ENCODE results near the gene VDR.
A peak's percentile ranks its signal among the peaks of the same experiment; 100 is the strongest.

The VDR gene

GRCh38 chr12:47935184-47935583 lies 30.4 kb upstream of the VDR start:
- H3K4me3 ChIP-seq: no peak overlapping the region
- H3K27ac ChIP-seq: peak overlapping the region in 1 of 21 experiments; percentile 17

- Histone ChIP-seq H3K27ac (no peak overlapping the region), H3K4me3 (no peak overlapping the region)
These were observed 26.4 kb upstream of the VDR start for GRCh38 chr12:47931187-47931586.

- H3K27ac ChIP-seq: no peak overlapping the region
- H3K4me3 ChIP-seq: no peak overlapping the region
These were observed 25.8 kb upstream of the VDR start for GRCh38 chr12:47930634-47931033.

GRCh38 chr12:47927346-47927745 lies 22.6 kb upstream of the VDR start:
- Histone ChIP-seq H3K4me3 (no peak overlapping the region), H3K27ac (no peak overlapping the region)

DNA sequence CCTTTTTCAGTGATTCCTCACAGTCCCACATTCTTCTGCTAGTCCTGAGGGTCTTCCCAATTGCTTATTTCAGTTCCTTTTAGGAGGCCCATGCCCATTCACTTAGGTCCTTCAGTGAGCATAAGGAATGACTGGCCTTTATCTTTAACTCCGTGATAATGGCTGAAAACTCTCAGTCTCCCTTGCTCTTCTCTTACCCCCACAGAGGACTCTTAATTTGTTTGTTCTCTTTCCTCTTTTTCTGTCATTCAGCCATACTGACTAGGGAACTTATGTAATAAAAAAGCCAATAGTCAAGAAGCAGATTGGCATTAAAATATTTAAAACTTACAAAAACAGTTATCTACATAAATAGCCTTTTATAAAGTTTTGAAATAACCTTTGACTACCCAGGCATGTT lies 17.1 kb upstream of the VDR start:
- no peak overlapping the region for H3K27ac ChIP-seq
- no peak overlapping the region for H3K4me3 ChIP-seq

DNA sequence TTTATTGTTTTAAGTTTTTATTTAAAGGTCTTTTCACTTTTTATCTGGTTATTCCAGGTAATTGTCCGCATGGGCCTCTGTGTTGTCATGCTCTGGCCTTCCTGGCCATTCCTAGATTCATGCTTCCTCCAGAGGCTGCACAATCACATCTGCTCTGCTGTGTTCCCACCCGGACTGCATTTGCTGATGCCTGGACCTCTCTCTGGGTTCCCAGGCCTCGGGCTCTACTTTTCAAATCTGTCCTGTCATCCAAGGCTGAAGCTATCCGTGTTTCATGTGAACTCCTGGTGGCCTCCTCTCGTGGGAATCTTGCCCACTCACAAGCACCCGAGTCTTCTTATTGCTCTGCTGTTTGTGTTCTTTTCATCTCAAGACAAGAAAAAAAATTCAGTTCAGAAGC lies 16.1 kb upstream of the VDR start:
- no peak overlapping the region for H3K27ac ChIP-seq
- no peak overlapping the region for H3K4me3 ChIP-seq

- no peak overlapping the region for H3K4me3 ChIP-seq
- no peak overlapping the region for H3K27ac ChIP-seq
These were observed 8.3 kb upstream of the VDR start for GRCh38 chr12:47913081-47913480.

DNA sequence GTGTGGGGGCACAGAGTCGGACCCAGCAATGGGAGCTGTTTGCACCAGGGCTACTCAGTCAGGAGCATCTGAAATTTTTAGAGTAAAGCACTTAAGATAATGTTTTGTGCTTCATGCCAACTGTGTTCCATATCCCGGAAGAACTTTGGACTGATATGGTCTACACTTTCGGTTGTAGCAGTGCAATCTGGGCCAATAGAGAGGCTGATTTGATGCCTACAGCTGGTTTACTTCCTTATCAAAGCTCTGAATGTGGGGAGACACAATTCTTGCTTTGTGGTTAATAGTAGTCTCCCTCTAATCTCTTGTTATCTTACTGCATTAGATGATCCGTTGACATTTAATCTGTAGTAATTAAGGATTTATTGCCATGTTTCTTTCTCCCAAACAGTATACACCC lies 7.8 kb upstream of the VDR start:
- Histone ChIP-seq H3K4me3 (no peak overlapping the region), H3K27ac (no peak overlapping the region)

GRCh38 chr12:47910981-47911380 lies 6.2 kb upstream of the VDR start:
- peak overlapping the region in 1 of 21 experiments; percentile 52 for H3K27ac ChIP-seq

GRCh38 chr12:47910486-47910885 lies 5.7 kb upstream of the VDR start:
- H3K4me3 ChIP-seq: no peak overlapping the region
- peak overlapping the region in 2 of 21 experiments; percentile 31 to 52 for H3K27ac ChIP-seq

More at GRCh38 chr12:47910981-47911380, 6.2 kb upstream of the VDR start:
- H3K4me3 ChIP-seq: no peak overlapping the region

- Histone ChIP-seq H3K4me3 (no peak overlapping the region), H3K27ac (peak overlapping the region in 2 of 21 experiments; percentile 31 to 59)
These were observed 5.2 kb upstream of the VDR start for GRCh38 chr12:47909839-47910465.

- H3K27ac ChIP-seq: no peak overlapping the region
These were observed 3.9 kb upstream of the VDR start for GRCh38 chr12:47908738-47909137.

DNA sequence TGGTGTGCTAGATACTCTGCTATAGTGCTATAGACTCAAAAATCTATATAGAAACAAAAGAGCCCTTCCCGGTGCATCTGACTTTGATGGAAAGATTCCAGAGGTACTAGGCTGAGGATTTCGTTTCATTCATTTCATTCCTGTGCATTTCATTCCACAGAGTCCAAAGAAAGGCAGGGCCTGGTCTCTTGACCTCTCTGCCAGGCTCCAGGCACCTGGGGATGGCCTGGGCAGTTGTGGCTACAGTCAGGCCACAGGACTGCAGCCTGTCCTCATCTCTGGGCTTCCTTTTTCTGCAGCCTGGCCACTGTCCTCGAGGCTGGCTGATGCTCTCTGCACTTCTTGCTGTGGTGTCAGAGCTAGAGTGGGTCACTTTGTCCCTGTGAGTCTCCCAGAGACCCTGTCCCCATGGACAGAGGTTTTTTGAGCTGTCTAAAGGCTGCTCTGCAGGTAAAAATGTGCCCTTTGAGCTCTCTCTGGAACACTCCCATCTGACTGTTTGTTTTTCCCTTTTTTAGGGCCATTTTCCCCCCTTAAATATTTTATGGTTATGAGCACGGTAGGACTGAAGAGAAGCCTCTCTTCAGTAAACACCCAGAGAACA lies 3.2 kb upstream of the VDR start:
- no peak overlapping the region for H3K27ac ChIP-seq

More at GRCh38 chr12:47908738-47909137, 3.9 kb upstream of the VDR start:
- no peak overlapping the region for H3K4me3 ChIP-seq

DNA sequence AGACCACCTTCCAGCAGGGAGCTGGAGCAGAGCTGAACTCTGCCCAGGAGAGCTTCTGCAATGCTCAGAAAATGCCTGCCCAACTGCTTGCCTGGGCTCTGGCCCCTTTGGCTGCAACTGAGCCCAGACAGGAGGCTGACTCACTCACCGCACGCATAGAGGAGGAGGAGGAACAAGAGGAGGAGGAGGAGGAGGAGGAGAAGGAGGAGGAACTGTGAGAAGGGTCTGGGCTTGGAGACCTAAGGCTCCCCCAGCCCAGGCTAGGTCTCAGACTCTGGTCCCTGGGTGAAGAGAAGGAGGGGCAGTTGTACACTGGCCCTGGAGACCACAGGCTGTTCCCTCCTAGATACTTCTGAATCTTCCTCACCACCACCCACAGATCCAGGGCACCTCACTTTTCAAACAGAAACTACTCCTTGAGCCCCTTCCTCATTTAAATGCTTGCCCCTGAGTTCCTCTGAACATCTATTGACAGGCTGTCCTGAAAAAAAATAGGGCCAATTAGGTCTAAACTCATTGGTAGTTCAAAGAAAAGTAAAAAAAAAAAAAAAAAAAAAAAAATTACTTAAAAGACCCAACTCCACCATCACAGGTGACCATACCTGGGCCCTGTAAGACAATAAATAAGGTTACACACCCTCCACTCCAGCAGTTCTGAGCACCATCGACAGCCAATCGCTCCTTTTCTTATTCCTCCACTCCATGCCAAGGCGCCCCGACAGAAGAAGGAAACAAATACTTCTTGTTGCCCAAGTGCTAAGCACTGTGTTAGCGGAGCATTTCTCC lies 674 bp downstream of the VDR start:
- peak overlapping the region in 20 of 21 experiments; percentile 60 to 89 (median 82) for H3K27ac ChIP-seq
- peak overlapping the region; percentile 57 to 76 (median 63) for H3K4me3 ChIP-seq

More for the DNA sequence above, 3.2 kb upstream of the VDR start:
- no peak overlapping the region for H3K4me3 ChIP-seq

DNA sequence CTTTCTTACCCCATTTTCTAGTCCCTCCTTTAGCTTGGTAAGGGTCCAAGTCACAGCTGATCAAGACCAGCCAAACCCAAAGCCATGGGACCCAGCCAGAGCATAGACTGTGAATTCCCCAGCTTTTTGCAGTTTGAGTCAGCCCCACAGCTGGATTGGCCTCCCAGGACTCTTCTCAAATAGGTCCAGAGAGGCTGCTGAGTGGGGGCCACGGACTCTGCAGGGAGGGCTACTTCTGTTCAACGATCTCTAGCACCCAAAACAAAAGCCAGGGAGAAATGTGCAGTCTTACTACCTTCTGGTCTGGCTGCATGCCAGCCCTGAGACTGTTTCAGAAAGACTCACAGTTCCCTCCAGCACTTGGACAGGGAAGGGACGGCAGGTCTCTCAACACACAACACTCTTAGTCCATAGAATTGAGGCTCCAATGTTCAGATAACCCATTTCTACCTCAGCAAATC lies 1.6 kb downstream of the VDR start:
- Histone ChIP-seq H3K4me3 (peak overlapping the region; percentile 57 to 76 (median 63)), H3K27ac (peak overlapping the region in 20 of 21 experiments; percentile 47 to 89 (median 82))

DNA sequence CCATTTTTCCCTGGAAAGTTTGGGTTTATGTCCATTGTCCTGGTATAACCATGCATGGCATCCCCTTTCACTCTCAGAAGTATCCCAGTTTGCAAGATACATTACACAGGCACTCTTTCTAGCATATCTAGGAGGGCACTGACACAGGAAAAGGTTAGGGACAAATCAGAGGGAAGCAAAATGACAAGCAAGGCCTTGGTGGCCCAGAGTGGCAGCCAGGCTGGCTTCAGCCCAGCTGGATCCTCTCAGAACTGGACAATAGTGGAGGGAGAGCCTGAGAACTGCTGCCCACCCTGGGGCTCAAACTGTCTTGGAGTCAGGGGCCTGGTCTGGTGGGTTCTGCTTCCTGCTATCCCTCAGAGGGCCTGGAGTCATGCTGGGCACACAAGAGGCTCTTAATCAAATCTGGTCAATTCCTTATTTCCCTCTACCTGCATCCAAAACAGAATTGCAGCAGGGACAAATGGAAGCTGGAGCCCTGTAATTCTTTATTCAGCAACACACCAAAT lies 2.6 kb downstream of the VDR start:
- H3K27ac ChIP-seq: peak overlapping the region in 15 of 21 experiments; percentile 3 to 89 (median 83)
- H3K4me3 ChIP-seq: peak overlapping the region in 5 of 7 experiments; percentile 57 to 76 (median 63)

- H3K4me3 ChIP-seq: peak overlapping the region in 2 of 7 experiments; percentile 13 to 70
- peak overlapping the region in 11 of 21 experiments; percentile 1 to 87 (median 26) for H3K27ac ChIP-seq
These were observed 3.1 kb downstream of the VDR start for GRCh38 chr12:47901718-47902093.

DNA sequence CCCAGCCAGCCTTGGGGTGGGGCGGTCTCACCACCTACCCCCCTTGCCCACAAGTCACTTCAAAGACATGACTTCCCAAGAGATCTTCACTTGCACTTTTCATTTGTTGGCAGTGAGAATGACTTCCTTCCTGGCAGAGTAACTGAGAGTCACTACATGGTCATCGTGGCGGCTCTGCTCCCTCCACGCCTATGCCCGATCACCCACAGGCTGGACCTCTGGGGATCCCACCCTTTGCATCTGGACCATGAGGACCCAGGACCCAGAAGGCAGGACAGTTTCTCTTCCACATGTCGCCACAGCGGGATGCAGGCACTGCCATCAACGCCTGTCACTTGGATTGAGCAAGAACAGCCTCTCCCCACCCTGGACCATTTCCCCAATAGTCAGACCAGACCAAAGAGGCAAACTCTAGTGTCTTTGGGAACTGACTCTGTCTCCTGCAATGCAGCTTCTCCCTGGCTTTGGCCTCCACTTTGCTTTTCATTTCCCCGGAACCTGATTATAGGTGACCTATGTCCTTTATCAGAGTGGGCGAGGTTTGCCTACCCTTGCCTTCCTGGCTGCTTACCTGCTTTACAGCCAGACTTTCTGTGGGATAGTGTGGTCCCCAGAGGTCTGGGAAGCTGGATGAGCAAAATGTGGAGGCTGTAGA lies 3.6 kb downstream of the VDR start:
- H3K4me3 ChIP-seq: peak overlapping the region in 2 of 7 experiments; percentile 13 to 70
- H3K27ac ChIP-seq: peak overlapping the region in 12 of 21 experiments; percentile 1 to 87 (median 42)

GRCh38 chr12:47900131-47901062 lies 4.4 kb downstream of the VDR start:
- Histone ChIP-seq H3K4me3 (no peak overlapping the region), H3K27ac (peak overlapping the region in 9 of 21 experiments; percentile 1 to 87 (median 60))

All from skin epidermis (tissue), 12 donors.